Measurements from ENCODE around the gene GGT5. TPM values are rescaled to one million over a fixed set of nuclear protein-coding genes. Genes with fewer than 3 reads are reported as not detected.

GGT5 gene
- total and polyA plus RNA-seq, 2 of the 13 experiments (the other 11 are each of a cell fraction or from before 2014, with no cell fraction given), result 0.69 to 3.1 TPM

DNA sequence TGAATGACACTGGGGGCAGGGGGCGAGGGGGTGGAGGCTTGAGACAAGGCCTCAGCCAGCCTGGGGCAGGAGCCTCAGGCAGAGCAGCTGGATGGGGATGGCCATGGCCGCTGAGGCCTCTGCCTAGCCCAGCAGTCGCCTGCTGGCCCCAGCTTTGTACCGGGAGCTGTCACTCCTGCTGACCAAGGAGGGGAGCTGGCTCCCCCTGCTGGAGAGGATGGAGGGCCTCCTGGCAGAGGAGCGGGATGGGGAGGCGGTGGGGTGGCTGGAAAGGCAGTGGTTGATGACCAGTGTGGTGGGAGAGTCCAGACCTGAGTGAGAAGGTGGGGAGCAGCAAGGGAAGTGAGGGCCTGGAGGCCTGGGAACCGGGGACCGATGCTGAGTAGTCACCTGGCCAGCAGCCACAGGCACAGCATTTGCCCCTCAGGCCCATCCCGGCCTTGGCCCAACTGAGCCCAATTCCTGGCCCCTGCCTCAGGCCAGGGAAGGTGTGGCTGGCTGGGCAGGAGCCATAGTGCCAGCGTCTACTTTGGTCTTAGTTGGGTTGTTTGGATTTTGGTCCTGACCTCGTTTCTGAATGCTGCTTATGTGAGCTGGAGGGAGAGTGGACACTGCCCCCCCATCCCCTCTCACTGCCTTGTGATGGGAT, 69.6 kb downstream of the GGT5 start (continued):
- TF ChIP-seq ZNF512B (CRISPR knock-in tag; IDR thresholded peaks at IDR 0.05; ENCODE audit: borderline replicate concordance) (no peak), ZNF782 (CRISPR knock-in tag; IDR thresholded peaks at IDR 0.05; ENCODE audit: borderline replicate concordance) (no peak), XRCC5 (optimal IDR thresholded peaks at IDR 0.05; ENCODE audit: low read length) (peak; percentile 52), ZBTB14 (CRISPR knock-in tag; IDR thresholded peaks at IDR 0.05) (no peak), SETDB1 (CRISPR knock-in tag; IDR thresholded peaks at IDR 0.05; ENCODE audit: borderline replicate concordance) (no peak), ATAD3A (CRISPR knock-in tag; IDR thresholded peaks at IDR 0.05) (no peak), STAG1 (CRISPR knock-in tag; IDR thresholded peaks at IDR 0.05) (peak; percentile 88), ZNF468 (CRISPR knock-in tag; IDR thresholded peaks at IDR 0.05) (no peak), BATF2 (CRISPR knock-in tag; IDR thresholded peaks at IDR 0.05) (no peak), FOXK1 (CRISPR knock-in tag; IDR thresholded peaks at IDR 0.05; ENCODE audit: borderline replicate concordance, low read depth) (no peak), ZNF768 (CRISPR knock-in tag; IDR thresholded peaks at IDR 0.05) (peak; percentile 44; the same call in 1 of the 2 replicates), RARA (CRISPR knock-in tag; IDR thresholded peaks at IDR 0.05) (no peak), ZNF20 (CRISPR knock-in tag; IDR thresholded peaks at IDR 0.05) (no peak), KAT2B (IDR thresholded peaks at IDR 0.05; ENCODE audit: borderline replicate concordance, low read depth, low read length) (no peak), HES4 (CRISPR knock-in tag; IDR thresholded peaks at IDR 0.05; ENCODE audit: borderline replicate concordance) (no peak), ZNF883 (CRISPR knock-in tag; IDR thresholded peaks at IDR 0.05; ENCODE audit: not compliant biosample characterization) (no peak), JUNB (CRISPR knock-in tag; IDR thresholded peaks at IDR 0.05; ENCODE audit: borderline replicate concordance) (no peak), ZNF7 (CRISPR knock-in tag; IDR thresholded peaks at IDR 0.05) (no peak), SATB2 (CRISPR knock-in tag; IDR thresholded peaks at IDR 0.05) (no peak), KDM5B (CRISPR knock-in tag; IDR thresholded peaks at IDR 0.05; ENCODE audit: borderline replicate concordance) (no peak), GPN1 (CRISPR knock-in tag; IDR thresholded peaks at IDR 0.05; ENCODE audit: borderline replicate concordance) (no peak)
- TF ChIP-seq, protein P1, sequence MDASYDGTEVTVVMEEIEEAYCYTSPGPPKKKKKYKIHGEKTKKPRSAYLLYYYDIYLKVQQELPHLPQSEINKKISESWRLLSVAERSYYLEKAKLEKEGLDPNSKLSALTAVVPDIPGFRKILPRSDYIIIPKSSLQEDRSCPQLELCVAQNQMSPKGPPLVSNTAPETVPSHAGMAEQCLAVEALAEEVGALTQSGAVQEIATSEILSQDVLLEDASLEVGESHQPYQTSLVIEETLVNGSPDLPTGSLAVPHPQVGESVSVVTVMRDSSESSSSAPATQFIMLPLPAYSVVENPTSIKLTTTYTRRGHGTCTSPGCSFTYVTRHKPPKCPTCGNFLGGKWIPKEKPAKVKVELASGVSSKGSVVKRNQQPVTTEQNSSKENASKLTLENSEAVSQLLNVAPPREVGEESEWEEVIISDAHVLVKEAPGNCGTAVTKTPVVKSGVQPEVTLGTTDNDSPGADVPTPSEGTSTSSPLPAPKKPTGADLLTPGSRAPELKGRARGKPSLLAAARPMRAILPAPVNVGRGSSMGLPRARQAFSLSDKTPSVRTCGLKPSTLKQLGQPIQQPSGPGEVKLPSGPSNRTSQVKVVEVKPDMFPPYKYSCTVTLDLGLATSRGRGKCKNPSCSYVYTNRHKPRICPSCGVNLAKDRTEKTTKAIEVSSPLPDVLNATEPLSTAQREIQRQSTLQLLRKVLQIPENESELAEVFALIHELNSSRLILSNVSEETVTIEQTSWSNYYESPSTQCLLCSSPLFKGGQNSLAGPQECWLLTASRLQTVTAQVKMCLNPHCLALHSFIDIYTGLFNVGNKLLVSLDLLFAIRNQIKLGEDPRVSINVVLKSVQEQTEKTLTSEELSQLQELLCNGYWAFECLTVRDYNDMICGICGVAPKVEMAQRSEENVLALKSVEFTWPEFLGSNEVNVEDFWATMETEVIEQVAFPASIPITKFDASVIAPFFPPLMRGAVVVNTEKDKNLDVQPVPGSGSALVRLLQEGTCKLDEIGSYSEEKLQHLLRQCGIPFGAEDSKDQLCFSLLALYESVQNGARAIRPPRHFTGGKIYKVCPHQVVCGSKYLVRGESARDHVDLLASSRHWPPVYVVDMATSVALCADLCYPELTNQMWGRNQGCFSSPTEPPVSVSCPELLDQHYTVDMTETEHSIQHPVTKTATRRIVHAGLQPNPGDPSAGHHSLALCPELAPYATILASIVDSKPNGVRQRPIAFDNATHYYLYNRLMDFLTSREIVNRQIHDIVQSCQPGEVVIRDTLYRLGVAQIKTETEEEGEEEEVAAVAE (CRISPR knock-in tag; IDR thresholded peaks at IDR 0.05; ENCODE audit: borderline replicate concordance), result no peak

All from HepG2 (cell line).